ENCODE measurements around the gene RAB18.
"Not testable (repeated sequence)": the region's sequence is repeated elsewhere in the genome, so short reads cannot be mapped to it uniquely, and the experiment has no call there.

Gene RAB18

DNA sequence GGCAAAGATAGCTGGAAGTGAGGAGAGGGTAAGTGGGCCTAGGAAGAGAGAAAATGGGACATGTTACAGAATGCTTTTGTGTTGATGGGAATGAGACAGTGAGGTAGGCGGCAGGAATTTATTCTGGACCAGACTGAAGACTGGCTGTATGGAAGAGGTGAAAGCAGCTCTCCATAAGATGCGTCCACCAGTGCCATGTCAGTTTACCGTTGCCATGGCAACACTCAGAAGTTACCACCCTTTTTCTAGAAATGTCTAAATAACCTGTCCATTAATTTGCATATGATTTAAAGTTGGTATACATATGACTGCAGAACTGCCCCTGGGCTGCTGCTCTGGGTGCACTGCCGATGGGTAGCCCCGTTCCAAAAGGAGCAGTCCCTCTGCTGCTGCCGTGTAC is 46.7 kb downstream of the RAB18 start:
- no peak for DNase-seq

DNA sequence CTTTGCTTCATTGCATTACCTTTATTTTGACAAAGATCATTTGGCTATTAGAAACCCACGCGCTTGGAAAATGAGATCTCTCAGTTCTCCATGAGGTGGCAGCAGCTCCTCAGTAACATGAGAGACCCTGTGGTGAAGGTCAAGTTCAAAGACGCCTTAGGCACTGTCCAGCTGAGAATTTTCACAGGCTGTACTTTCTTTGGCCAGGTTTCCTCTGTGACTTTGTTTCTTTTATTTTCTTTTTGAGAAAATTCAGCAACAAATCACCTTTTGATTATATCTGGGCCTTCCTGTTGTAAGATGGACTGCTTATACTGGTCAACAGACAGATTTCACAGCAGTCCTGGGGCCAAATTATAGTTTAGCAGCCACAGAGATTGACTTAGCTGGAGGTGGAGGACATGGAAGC is 54.5 kb downstream of the RAB18 start:
- no peak for DNase-seq

DNA sequence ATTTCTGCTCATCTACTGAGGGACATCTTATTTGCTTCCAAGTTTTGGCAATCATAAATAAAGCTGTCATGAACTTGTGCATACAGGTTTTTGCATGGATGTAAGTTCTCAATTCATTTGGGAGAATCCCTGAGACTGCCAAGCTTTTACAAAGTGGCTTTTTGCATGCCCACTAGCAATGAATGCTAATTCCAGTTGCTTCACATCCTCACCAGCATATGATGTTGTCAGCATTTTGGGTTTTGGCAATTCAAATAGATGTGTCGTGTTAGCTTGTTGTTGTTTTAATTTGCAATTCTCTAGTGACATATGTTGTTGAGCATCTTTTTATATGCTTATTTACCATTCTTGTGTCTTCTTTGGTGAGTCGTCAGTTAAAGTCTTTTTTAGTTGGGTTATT is 57.2 kb downstream of the RAB18 start:
- DNase-seq = no peak

DNA sequence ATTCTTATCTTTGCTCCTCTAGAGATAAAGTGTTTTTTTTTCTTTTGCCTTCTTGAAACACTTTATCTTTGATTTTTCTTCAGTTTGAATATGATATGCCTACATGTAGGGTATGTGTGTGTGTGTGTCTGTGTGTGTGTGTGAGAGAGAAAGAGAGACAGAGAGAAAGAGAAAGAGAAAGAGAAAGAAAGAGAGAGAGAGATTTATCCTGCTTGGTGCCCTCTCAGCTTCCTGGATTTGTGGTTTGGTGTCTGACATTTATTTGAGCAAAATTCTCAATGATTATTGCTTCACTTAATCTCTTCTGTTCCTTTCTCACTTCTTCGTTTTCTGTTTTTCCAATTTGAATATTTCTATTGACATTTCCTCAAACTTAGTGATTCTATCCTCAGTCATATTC is 60.3 kb downstream of the RAB18 start:
- DNase-seq = no peak

DNA sequence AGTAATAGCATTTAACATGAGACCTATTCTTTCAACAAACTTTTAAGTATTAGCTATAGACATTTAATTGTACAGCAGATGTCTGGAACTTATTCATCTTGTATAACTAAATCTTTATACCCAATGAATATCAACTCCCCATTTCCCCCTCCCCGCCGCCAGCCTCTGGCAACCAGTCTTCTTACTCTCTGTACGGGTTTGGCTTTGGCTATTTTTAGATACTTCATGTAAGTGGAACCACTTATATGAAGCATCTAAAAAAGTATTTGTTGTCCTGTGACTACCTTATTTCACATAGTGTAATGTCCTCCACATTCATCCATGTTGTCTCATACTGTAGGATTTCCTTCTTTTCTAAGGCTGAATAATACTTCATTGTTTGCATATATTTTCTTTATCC is 60.8 kb downstream of the RAB18 start:
- DNase-seq = no peak

DNA sequence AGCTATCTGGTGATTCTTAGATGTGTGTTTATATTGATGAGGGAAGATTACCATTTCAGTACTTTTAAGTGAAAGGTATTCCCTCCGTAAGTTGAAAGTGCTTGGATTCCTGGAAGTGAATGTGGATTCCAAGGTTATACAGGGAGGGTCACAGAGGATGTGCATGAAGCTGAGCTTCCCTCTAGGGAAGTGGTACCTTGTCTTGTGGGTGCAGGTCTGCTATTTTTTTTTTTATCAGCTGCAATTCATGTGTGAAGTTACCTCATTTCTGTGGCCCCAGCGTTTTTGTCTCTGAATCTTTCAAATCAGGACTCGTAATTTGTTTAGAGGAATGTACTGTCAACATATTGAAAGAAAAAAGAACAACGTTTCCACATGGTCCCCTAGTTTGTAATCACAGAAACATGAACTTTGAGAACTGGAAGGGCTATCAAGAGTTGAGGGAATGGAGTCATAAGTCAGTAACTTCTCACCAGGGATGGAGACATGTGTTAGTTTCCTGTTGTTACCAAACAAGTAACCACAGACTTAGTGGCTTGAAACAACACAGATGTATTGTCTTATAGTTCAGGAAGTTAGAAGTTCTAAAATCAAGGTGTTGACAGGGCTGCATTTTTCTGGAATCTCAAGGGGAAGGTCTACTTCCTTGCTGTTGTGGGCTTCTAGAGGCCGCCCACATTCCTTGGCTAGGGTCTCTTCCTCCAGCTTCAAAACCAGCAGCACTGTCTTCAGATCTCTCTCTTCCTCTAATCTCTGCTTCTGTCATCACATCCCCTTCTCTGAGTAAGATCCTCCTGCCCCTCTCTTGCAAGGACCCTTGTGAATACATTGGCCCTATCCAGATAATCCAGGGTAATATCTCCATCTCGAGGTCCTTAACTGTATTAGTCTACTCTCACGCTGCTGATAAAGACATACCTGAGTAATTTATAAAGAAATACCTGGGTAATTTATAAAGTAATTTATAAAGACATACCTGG is 64.4 kb downstream of the RAB18 start:
- no peak for DNase-seq

DNA sequence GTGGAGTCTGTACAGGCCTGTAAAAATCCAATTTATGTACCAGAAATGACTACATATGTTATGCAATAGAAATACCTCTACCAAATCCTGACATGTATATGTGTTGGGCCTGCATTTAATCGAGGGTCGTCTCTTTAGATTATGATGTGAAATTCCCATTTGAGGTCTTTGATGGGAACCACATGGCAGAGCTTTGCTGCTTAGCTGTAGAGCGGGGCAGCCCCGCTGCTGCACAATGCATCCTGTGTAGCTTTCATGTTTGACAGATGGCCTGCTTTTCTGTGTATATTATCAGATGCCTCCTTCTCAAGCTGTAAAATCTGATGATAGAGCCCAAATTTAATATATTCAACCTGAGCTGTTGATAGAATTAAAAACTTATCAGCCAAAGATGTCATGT is 65.8 kb downstream of the RAB18 start:
- DNase-seq = no peak

DNA sequence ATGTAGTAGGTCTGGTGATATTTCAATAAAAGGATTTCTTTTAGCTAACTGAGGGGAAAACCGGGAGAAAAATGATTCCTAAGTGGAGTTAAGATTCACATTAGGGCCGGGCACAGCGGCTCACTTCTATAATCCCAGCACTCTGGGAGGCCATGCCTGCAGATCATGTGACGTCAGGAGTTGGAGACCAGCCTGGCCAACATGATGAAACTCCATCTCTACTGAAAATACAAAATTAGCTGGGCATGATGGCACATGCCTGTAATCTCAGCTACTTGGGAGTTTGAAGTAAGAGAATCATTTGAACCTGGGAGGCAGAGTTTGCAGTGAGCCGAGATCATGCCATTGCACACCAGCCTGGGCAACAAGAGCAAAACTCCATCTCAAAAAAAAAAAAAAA is 72.9 kb downstream of the RAB18 start:
- DNase-seq = not testable (repeated sequence)

DNA sequence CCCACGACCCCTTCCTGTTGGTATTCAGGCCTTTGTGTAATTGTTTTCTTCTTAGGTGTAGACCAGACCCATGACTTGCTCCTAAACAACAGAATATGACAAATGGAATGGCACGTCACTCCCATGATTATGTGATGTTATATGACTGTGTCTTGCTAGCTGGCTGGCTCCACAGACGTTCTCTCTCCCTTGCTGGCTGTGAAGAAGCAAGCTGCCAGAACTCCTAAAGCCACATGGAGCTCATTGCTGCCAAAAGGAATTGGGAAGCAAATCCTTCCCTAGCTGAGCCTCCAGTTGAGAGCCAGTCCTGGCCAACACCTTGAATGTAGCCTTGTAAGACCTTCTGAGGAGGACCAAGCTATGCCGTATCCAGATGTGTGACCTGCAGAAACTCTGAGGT is 74.2 kb downstream of the RAB18 start:
- DNase-seq = no peak

DNA sequence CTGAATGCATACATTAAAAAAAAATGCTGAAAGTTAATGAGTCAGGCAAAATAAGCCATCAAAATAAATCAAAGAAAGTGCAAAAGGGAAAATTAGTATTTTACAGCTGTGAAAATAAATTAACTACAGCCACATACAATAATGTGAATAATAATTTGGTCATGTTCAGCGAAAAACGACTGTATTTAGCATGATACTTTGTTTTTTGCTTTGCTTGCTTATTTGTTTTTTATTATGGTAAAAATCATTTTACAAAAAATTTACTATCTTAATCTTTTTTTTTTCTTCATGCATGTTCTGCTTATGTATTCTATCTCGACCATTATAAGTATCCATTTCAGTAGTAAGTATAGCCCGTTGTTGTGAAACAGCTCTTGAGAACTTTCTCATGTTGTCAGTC is 77.1 kb downstream of the RAB18 start:
- DNase-seq = no peak

DNA sequence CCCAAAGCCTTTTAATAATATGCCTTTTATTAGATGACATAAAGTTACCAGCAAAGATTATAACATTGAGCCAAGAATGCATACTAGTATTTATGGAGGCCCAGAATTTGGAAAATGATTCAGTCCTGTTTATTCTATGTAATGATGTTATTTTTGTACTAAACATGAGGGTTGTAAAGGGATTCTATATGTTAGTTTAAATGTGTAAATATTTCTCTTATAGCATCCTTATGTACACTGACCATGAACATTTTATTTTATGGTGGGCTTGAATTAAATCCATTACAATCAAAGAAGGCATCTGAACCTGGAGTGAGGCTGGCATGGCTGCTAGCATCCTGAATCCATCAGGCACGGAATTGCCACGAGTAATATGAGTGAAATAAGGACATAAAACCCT is 80.2 kb downstream of the RAB18 start:
- DNase-seq = no peak
